Thyroid gland (tissue), 4 donors: ENCODE results near the gene ACE2.

Experiments
- POLR2A ChIP-seq, 2 donors: fragments of 450-650 bp; IDR thresholded peaks; one replicate each; pipeline ENCODE4 v1.6.1; 2017; ENCODE audit warnings: antibody characterized with exemption in 2 of 2, mild to moderate bottlenecking in 2 of 2, moderate library complexity in 1 of 2
- TF ChIP-seq, protein P1 (sequence below), 6 experiments: fragments of 200-600 bp in 3 of 6; fragments of 450-650 bp in 3 of 6; sonication (generic) in 3 of 6; IDR thresholded peaks; one replicate each; pipeline ENCODE4 v1.5.1; 2016 to 2019; ENCODE audit warnings: antibody characterized with exemption in 6 of 6, mild to moderate bottlenecking in 2 of 6, inconsistent platforms in 1 of 6, moderate library complexity in 1 of 6

GRCh38 chrX:15631637-15632036 is 30.9 kb upstream of the ACE2 start:
- TF ChIP-seq, protein P1, sequence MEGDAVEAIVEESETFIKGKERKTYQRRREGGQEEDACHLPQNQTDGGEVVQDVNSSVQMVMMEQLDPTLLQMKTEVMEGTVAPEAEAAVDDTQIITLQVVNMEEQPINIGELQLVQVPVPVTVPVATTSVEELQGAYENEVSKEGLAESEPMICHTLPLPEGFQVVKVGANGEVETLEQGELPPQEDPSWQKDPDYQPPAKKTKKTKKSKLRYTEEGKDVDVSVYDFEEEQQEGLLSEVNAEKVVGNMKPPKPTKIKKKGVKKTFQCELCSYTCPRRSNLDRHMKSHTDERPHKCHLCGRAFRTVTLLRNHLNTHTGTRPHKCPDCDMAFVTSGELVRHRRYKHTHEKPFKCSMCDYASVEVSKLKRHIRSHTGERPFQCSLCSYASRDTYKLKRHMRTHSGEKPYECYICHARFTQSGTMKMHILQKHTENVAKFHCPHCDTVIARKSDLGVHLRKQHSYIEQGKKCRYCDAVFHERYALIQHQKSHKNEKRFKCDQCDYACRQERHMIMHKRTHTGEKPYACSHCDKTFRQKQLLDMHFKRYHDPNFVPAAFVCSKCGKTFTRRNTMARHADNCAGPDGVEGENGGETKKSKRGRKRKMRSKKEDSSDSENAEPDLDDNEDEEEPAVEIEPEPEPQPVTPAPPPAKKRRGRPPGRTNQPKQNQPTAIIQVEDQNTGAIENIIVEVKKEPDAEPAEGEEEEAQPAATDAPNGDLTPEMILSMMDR (IDR thresholded peaks at IDR 0.05), result no peak
- TF ChIP-seq POLR2A (IDR thresholded peaks at IDR 0.05), result no peak
